Omental fat pad (tissue), 4 donors: ENCODE data around the gene GUK1. TPM values are rescaled to one million over a fixed set of nuclear protein-coding genes. Genes with fewer than 3 reads are reported as not detected.

Source experiments
- ATAC-seq: fragments of 150-250 bp; one replicate; pipeline ENCODE4 v1.9.1; 2016; ENCODE audit warnings: mild to moderate bottlenecking, moderate library complexity; ENCODE audit not compliant: low FRiP score
- DNase-seq: peaks from one replicate; pipeline ENCODE4 v3.0.0-alpha.2; 2019; ENCODE audit warnings: low spot score
- total RNA-seq, 4 donors: library from RNA; depleted of rRNA; stranded (reverse); fragments of >200 nt; gene quantifications; one replicate each; pipeline ENCODE4 v1.1.0, GENCODE V29; 2016
- TF ChIP-seq, protein P1 (sequence below), 3 donors: fragments of 450-650 bp; IDR thresholded peaks; one replicate each; pipeline ENCODE4 v1.5.1; 2016 to 2017; ENCODE audit warnings: antibody characterized with exemption in 3 of 3, mild to moderate bottlenecking in 3 of 3, moderate library complexity in 2 of 3

GUK1 gene
- total RNA-seq, 4 donors from 2014 or later: 285 to 404 (median 308) TPM

DNA sequence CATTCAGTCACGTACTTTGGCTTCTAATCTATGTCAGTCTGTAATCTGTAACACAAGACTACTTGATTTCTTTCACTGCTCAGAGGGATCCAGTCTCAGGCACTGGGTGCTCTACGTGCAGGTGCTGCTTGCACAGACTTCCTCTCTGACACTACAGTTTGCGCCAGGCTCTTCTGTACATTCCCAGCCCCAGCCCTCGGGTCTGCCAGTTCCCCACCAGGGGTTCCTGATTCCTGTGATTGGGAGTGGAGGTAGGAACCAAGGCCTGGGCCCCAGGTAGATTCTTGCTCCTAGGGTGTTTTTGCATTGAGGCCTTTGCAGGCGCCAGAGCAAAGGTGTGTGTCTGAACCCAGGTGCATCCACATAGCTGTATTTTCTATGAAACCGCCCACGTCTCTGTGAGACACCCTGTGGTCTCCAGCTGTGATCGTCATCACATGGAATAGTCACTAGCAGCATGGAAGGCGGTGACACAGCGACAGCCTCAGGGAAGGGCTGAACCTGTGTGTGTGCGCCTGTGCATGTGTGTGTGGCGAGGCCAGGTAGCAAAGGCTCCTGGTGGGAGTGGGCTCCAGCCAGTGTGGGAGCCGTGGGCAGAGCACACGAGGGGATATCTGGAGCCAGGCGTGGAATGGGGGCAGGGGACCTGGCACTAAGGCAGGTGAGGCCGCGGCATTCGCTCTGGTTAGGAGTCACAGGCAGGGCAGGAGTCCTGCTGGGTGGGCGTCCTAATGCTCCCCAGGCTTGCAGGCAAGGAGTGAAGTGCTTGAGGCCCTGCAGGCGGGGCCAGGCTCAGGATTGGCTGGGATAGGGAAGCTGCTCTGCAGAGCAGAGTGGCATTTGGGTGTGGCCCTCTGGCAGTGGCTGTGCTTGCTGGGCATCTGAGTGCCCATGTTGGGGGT, 14.8 kb downstream of the GUK1 start:
- ATAC-seq: no peak
- DNase-seq: no peak
- TF ChIP-seq, protein P1, sequence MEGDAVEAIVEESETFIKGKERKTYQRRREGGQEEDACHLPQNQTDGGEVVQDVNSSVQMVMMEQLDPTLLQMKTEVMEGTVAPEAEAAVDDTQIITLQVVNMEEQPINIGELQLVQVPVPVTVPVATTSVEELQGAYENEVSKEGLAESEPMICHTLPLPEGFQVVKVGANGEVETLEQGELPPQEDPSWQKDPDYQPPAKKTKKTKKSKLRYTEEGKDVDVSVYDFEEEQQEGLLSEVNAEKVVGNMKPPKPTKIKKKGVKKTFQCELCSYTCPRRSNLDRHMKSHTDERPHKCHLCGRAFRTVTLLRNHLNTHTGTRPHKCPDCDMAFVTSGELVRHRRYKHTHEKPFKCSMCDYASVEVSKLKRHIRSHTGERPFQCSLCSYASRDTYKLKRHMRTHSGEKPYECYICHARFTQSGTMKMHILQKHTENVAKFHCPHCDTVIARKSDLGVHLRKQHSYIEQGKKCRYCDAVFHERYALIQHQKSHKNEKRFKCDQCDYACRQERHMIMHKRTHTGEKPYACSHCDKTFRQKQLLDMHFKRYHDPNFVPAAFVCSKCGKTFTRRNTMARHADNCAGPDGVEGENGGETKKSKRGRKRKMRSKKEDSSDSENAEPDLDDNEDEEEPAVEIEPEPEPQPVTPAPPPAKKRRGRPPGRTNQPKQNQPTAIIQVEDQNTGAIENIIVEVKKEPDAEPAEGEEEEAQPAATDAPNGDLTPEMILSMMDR (IDR thresholded peaks at IDR 0.05): no peak

DNA sequence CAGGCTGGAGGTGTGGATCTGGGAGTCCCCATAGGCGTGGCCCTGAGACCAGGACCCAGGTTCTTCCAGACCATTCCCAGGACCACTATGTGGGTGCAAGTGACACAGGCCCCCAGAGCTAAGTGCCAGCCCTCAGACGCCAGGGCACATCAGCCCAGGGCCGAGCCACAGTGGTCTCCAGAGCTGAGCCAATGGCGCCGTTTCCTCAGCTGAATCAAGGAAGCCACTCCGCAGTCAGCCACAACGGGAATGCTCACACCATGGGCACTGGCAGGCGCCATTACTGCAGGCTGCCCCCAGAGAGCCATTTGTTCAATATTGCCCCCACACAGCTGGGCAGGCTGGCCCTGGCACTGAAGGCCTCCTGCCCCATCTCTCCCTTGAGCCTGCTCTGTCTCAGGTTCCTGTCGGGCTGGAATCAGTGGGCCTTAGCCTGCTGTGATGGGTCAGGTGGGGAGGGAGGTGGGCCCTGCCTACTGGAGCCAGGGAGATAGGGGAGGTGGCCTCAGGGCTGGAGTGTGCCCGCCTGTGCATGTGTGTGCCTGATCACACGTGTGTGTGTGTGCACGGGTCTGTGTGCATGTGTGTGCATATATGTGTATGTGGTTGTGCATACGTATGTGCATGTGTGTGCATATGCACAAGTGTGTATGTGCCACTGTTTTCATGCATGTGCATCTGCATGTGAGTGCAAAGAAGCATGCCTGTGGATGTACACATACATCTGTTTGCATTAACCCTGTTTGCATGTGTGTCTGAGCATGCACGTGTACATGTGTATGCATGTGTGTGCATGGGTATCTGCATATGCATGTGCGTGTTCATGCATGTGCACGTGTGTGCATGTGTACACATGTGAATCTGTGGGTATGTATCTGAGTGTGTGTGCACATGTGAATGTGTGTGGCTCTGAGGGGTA, 15.8 kb downstream of the GUK1 start:
- ATAC-seq (no peak), DNase-seq (no peak)
- TF ChIP-seq, protein P1 (IDR thresholded peaks at IDR 0.05): no peak

DNA sequence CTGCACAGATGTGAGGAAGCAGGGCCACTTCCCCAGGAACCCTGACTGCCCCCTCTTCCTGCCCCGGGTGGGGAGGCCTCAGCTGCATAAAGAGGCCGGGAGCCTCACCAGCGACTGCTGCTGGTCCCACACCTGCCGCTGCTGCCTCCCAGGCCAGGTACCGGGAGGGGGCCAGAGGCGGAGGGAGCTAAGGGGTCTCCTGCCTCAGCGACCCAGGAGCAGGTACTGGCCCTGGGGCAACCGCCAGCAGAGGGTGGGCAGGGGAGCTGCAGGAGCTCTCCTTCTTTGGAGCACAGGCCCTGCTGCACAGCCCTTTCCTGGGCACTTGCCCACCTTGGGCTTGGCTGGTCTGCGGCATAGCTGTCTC, 16.4 kb downstream of the GUK1 start:
- DNase-seq (no peak), ATAC-seq (no peak)
- TF ChIP-seq, protein P1 (IDR thresholded peaks at IDR 0.05): no peak

DNA sequence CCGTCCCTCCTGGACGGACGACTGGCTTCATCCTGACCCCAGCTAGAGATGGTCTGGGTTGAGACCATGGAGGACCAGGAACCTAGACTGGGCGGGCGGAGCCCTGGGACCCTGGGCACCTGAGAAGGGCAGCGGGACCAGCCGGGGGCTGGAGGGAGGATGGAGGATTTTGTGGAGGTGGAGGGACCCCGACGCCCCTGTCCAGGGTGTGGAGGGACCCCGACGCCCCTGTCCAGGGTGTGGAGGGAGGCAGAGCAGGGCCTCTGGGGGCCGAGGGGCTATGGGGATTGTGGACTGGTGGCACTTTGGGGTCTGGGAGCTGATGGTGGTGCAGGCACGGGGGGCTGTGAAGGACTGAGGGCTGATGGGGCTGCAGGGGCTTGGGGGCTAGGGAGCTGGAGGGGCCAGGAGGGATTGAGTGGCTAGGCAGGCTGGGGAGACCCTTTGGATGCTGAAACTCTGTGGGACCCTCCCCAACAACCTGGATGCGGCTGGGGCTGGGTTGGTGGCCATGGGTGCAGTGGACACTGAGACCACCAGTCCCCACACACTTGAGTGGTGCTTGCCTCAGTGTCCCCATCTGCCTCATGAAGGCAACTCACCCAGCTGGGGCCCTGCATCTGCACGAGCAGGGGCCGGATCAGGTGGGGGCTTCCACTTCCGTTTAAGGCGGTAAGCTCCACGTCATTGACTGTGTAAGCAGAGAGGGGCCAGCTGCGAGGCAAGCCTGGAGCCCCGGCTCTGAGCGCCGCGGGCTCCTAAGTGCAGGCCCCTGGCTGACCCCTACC, 17.1 kb downstream of the GUK1 start:
- ATAC-seq (no peak), DNase-seq (no peak)
- TF ChIP-seq, protein P1 (IDR thresholded peaks at IDR 0.05): no peak

DNA sequence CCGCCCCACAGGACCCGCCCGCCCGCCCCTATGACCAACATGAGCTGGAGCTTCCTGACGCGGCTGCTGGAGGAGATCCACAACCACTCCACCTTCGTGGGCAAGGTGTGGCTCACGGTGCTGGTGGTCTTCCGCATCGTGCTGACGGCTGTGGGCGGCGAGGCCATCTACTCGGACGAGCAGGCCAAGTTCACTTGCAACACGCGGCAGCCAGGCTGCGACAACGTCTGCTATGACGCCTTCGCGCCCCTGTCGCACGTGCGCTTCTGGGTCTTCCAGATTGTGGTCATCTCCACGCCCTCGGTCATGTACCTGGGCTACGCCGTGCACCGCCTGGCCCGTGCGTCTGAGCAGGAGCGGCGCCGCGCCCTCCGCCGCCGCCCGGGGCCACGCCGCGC, 17.6 kb downstream of the GUK1 start:
- ATAC-seq (no peak), DNase-seq (no peak)
- TF ChIP-seq, protein P1 (IDR thresholded peaks at IDR 0.05): no peak

DNA sequence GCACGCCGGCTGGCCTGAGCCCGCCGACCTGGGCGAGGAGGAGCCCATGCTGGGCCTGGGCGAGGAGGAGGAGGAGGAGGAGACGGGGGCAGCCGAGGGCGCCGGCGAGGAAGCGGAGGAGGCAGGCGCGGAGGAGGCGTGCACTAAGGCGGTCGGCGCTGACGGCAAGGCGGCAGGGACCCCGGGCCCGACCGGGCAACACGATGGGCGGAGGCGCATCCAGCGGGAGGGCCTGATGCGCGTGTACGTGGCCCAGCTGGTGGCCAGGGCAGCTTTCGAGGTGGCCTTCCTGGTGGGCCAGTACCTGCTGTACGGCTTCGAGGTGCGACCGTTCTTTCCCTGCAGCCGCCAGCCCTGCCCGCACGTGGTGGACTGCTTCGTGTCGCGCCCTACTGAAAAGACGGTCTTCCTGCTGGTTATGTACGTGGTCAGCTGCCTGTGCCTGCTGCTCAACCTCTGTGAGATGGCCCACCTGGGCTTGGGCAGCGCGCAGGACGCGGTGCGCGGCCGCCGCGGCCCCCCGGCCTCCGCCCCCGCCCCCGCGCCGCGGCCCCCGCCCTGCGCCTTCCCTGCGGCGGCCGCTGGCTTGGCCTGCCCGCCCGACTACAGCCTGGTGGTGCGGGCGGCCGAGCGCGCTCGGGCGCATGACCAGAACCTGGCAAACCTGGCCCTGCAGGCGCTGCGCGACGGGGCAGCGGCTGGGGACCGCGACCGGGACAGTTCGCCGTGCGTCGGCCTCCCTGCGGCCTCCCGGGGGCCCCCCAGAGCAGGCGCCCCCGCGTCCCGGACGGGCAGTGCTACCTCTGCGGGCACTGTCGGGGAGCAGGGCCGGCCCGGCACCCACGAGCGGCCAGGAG, 18.3 kb downstream of the GUK1 start:
- DNase-seq (no peak), ATAC-seq (no peak)
- TF ChIP-seq, protein P1 (IDR thresholded peaks at IDR 0.05): no peak
